Endothelial cell (in vitro differentiated cells): ENCODE measurements around the gene SIX4. TPM values are rescaled to one million over a fixed set of nuclear protein-coding genes. Genes with fewer than 3 reads are reported as not detected.

Source experiments
- DNase-seq: peaks from one replicate; pipeline ENCODE4 v3.0.0; 2021; ENCODE audit warnings: low spot score
- H3K27ac Mint-ChIP-seq: one replicate; pipeline ENCODE4 v1.8.0; 2021; ENCODE audit warnings: mixed read lengths, inconsistent platforms; ENCODE audit not compliant: unreplicated experiment
- H3K27me3 Mint-ChIP-seq: one replicate; pipeline ENCODE4 v1.8.0; 2021; ENCODE audit warnings: mild to moderate bottlenecking, moderate library complexity, mixed read lengths, inconsistent platforms; ENCODE audit not compliant: unreplicated experiment
- H3K36me3 Mint-ChIP-seq: one replicate; pipeline ENCODE4 v1.8.0; 2021; ENCODE audit warnings: mild to moderate bottlenecking, low read depth, mixed read lengths, inconsistent platforms; ENCODE audit not compliant: unreplicated experiment
- H3K4me1 Mint-ChIP-seq: one replicate; pipeline ENCODE4 v1.8.0; 2021; ENCODE audit warnings: mild to moderate bottlenecking, mixed read lengths, inconsistent platforms; ENCODE audit not compliant: unreplicated experiment
- H3K4me3 Mint-ChIP-seq: one replicate; pipeline ENCODE4 v1.8.0; 2021; ENCODE audit warnings: mild to moderate bottlenecking, mixed read lengths, inconsistent platforms; ENCODE audit not compliant: unreplicated experiment
- H3K9me3 Mint-ChIP-seq: one replicate; pipeline ENCODE4 v1.8.0; 2021; ENCODE audit warnings: mixed read lengths, inconsistent platforms; ENCODE audit not compliant: unreplicated experiment
- CTCF ChIP-seq: fragments of 200-600 bp; sonication (generic); IDR thresholded peaks from one replicate; pipeline ENCODE4 v1.5.0; 2021; ENCODE audit warnings: antibody characterized with exemption; ENCODE audit not compliant: unreplicated experiment
- total RNA-seq: library from RNA; stranded (reverse); fragmentation: NEBNext Ultra II Directional; extraction: Animal tissue kit (Norgen Biotek cat#: 25700); gene quantifications from one replicate; pipeline ENCODE4 v1.2.1, GENCODE V29; 2021; ENCODE audit not compliant: unreplicated experiment

The SIX4 gene
- total RNA-seq, 1 donor from 2014 or later = 6.3 TPM

GRCh38 chr14:60691383-60692113 is 32.6 kb downstream of the SIX4 start:
- DNase-seq = no peak
- Mint-ChIP-seq H3K4me1 (peaks cover 16% of the 10 kb centered on the region), H3K4me3 (no peak overlapping the region), H3K9me3 (no peaks in the 10 kb centered on the region), H3K36me3 (no peaks in the 10 kb centered on the region), H3K27me3 (peaks cover 5% of the 10 kb centered on the region), H3K27ac (no peak overlapping the region)
- no peak for TF ChIP-seq CTCF

GRCh38 chr14:60686865-60687264 is 37.3 kb downstream of the SIX4 start:
- no peak for DNase-seq
- Mint-ChIP-seq H3K27me3 (peaks cover 5% of the 10 kb centered on the region), H3K27ac (no peak overlapping the region), H3K4me1 (peaks cover 11% of the 10 kb centered on the region), H3K9me3 (no peaks in the 10 kb centered on the region), H3K4me3 (no peak overlapping the region), H3K36me3 (no peaks in the 10 kb centered on the region)
- no peak for TF ChIP-seq CTCF

- H3K27ac Mint-ChIP-seq = no peak overlapping the region
- peaks cover 11% of the 10 kb centered on the region for H3K4me1 Mint-ChIP-seq
- no peaks in the 10 kb centered on the region for H3K9me3 Mint-ChIP-seq
- no peaks in the 10 kb centered on the region for H3K36me3 Mint-ChIP-seq
- peaks cover 5% of the 10 kb centered on the region for H3K27me3 Mint-ChIP-seq
- DNase-seq = no peak
- no peak for TF ChIP-seq CTCF
- no peak overlapping the region for H3K4me3 Mint-ChIP-seq
These were observed 39.9 kb downstream of the SIX4 start for GRCh38 chr14:60684203-60684602.

- Mint-ChIP-seq H3K27ac (no peak overlapping the region), H3K9me3 (no peaks in the 10 kb centered on the region), H3K4me3 (no peak overlapping the region), H3K4me1 (peaks cover 9% of the 10 kb centered on the region), H3K36me3 (no peaks in the 10 kb centered on the region), H3K27me3 (peaks cover 2% of the 10 kb centered on the region)
- DNase-seq = no peak
- no peak for TF ChIP-seq CTCF
These were observed 42.9 kb downstream of the SIX4 start for GRCh38 chr14:60681271-60681670.

- DNase-seq = no peak
- Mint-ChIP-seq H3K36me3 (no peaks in the 10 kb centered on the region), H3K9me3 (no peaks in the 10 kb centered on the region), H3K4me1 (peaks cover 9% of the 10 kb centered on the region), H3K27me3 (peaks cover 2% of the 10 kb centered on the region), H3K27ac (no peak overlapping the region), H3K4me3 (no peak overlapping the region)
- no peak for TF ChIP-seq CTCF
These were observed 43.6 kb downstream of the SIX4 start for GRCh38 chr14:60680511-60680910.
